DND-41 (cell line): ENCODE results near the gene PICK1.

Experiments used
- CTCF ChIP-seq: IDR thresholded peaks from 2 replicates; pipeline ENCODE4 v1.5.1; 2012; ENCODE audit warnings: borderline replicate concordance, low read length, moderate library complexity, mild to moderate bottlenecking; ENCODE audit not compliant: poor library complexity, severe bottlenecking; ENCODE audit errors: extremely low read depth
- EZH2 ChIP-seq: IDR thresholded peaks from 3 replicates; pipeline ENCODE4 v1.6.1; 2012; ENCODE audit warnings: borderline replicate concordance, low read depth, mild to moderate bottlenecking, moderate library complexity, low read length, inconsistent platforms; ENCODE audit not compliant: severe bottlenecking

DNA sequence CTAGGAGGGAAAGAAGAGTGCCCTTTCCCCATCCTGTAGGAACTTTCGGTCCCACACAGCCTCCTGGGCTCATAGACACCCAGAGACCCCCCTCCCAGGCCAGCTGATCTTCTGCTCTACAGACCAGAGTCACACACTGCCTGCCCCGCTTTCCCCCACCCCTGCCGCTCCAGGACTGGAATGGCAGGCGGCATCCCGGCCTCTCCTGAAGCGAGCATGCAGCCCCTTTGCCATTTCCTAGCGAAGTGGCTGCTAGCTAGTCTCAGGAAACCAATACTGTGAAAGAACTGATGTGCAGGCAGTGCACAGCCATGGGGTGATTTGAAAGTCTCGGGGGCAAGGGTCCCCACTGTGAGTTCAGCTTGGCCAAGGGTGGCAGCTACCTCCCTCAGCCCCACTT, 8.3 kb downstream of the PICK1 start:
- TF ChIP-seq CTCF (no peak), EZH2 (no peak)
